IMR-90 (cell line): ENCODE data around the gene HACD2.

Experiments
- BHLHE40 ChIP-seq: fragments of 150-350 bp; IDR thresholded peaks from 2 replicates; pipeline ENCODE4 v1.6.1; 2016; ENCODE audit warnings: mild to moderate bottlenecking, low read depth, low read length
- CEBPB ChIP-seq: IDR thresholded peaks from 2 replicates; pipeline ENCODE4 v1.6.1; 2012; ENCODE audit warnings: low read depth, low read length, improper control_type of control experiment
- CTCF ChIP-seq: conservative IDR thresholded peaks from 2 replicates; pipeline ENCODE4 v1.5.1; 2012; ENCODE audit warnings: mild to moderate bottlenecking, low read depth, low read length, improper control_type of control experiment
- NFE2L2 ChIP-seq: fragments of 150-350 bp; IDR thresholded peaks from 2 replicates; pipeline ENCODE4 v1.6.1; 2016; ENCODE audit warnings: low read depth, mild to moderate bottlenecking, low read length
- POLR2A ChIP-seq: IDR thresholded peaks from 2 replicates; pipeline ENCODE4 v1.6.1; 2012; ENCODE audit warnings: mild to moderate bottlenecking, low read depth, low read length
- RAD21 ChIP-seq: IDR thresholded peaks from 2 replicates; pipeline ENCODE4 v1.6.1; 2012; ENCODE audit warnings: low read length, improper control_type of control experiment
- RFX5 ChIP-seq: IDR thresholded peaks from 2 replicates; pipeline ENCODE4 v1.8.0; 2012; ENCODE audit warnings: low read depth, mild to moderate bottlenecking, low read length, moderate library complexity
- USF2 ChIP-seq: fragments of 150-350 bp; IDR thresholded peaks from 2 replicates; pipeline ENCODE4 v1.6.1; 2017; ENCODE audit warnings: mild to moderate bottlenecking, antibody characterized with exemption, low read length, low read depth

GRCh38 chr3:123442908-123443307 lies 141.9 kb downstream of the HACD2 start:
- TF ChIP-seq CTCF: no peak
- TF ChIP-seq POLR2A: no peak
- TF ChIP-seq RFX5: no peak
- TF ChIP-seq NFE2L2: no peak
- no peak for TF ChIP-seq CEBPB
- no peak for TF ChIP-seq BHLHE40
- TF ChIP-seq USF2: no peak
- TF ChIP-seq RAD21: no peak
